Amygdala (tissue), 56 donors: ENCODE measurements around the gene LAMA1.

Experiments used
- DNase-seq, 56 donors: peaks; one replicate each; lab custom pipeline; 2025; lab: John Stamatoyannopoulos, UW

LAMA1 gene

DNA sequence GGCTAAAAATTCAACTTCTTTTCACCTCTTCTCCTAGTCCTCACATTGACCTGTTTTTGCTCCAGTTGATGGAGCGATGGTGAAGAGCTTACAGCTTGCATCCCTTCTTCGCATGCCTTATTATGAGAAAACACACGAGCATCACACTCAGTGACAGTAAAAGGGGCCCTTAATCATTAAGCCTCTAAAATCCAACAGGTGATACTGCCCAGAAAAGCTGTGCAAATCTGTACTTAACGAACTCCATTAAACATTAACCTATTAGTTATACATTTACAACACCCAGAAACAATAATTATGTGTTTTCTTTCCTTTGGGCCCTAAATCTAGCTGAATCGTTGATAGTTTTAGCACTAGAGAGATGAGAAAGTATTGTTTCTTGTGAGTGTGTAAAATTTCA is 54.8 kb downstream of the LAMA1 start:
- no peak for DNase-seq

GRCh38 chr18:7062236-7062635 is 55.4 kb downstream of the LAMA1 start:
- no peak for DNase-seq

DNA sequence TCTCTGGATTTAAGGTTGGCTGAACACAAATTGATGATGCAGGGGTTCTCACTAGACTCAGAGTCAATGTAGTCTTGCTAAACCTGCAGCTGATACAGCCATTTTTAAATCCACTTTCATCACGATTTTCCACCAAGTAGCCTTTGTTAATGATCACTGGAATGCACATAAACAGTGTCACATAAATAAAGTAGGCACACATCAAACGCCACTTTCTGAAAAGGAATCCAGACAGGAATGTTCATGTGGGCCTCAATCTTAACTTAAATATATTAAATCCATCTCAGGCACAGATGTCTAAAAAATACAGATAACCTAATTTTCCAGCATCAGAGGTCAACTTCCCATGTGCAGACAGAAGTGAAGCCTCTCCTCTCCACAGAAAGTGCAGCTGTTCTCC is 58.3 kb downstream of the LAMA1 start:
- no peak for DNase-seq

GRCh38 chr18:7056026-7056425 is 61.6 kb downstream of the LAMA1 start:
- no peak for DNase-seq

DNA sequence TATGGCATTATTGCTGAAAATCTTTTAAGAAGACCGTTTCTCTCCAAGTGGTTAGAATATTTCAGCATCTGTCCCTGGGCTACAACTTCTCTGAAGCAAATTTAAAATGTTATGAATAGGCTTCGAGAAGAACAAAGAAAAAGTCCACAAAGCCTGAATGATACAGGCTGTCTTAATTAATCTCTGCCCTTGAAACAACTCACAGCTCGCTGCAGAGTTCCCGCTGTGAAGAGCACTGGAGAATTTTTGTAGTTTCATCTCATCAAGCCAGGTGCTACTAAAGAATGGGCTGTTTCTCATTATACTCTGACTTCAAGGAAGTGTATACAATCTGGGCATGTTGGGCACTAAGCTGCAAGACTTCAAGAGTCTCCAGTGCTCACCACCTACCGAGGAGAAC is 67.6 kb downstream of the LAMA1 start:
- no peak for DNase-seq

DNA sequence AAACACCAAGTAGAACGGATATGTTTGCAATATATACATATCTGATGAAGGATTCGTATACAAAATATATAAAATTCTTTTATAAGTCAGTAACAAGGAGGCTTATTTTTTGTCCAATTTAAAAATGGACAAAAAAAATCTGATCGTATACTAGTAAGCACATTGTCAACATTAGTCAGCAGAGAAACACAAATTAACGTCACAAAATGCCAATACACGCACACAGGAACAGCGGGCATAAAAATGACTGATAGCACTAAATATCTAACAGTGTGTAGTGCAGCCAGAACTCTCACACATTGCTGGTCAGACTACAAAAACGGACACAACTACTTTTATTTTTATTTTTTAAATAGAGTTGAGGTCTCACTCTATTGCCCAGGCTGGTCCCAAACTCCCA is 69.5 kb downstream of the LAMA1 start:
- no peak for DNase-seq

GRCh38 chr18:7047336-7047735 is 70.3 kb downstream of the LAMA1 start:
- DNase-seq = no peak

- DNase-seq = peak in 28 of 56 donors; percentile 1 to 48 (median 12)
These were observed 79.2 kb downstream of the LAMA1 start for GRCh38 chr18:7038330-7038851.

DNA sequence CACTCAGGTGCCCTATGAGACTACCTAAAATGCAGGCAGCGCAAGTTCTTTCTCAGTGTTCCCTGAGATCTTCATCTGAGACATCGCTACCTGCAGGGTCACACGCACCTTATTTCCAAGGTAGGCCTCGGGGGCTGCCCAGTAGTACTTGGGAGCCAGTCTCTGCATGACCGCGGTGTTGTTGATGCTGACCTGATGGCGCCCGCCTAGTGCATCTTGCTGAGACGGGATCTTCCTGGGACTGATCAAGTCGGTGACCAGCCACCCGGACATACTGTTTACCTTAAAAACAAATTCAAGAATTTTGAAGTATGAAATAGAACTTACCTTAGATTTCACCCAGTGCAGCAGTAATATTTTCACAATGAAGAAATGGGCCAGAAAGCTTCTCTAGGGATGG is 80.1 kb downstream of the LAMA1 start:
- DNase-seq = no peak

DNA sequence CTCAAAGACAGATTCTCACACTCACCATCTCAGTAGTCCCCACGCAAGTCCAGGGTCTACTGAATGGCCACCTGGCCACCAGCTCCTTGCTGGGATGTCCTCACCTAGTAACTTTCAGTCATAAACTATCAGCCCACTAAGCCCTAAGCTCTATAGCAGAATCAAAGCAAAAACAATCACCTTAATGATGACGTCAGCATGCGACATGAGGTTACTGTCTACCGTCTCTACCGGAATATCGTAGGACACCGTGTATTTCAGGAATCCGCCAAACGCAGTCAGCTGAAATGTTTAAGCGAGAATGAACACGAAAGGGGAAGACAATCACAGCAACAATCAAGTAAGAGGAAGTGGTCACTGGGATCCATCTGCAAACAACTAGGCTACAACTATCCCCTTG is 81.8 kb downstream of the LAMA1 start:
- no peak for DNase-seq

GRCh38 chr18:7034924-7035323 is 82.7 kb downstream of the LAMA1 start:
- no peak for DNase-seq

GRCh38 chr18:7032537-7032936 is 85.1 kb downstream of the LAMA1 start:
- DNase-seq = no peak

DNA sequence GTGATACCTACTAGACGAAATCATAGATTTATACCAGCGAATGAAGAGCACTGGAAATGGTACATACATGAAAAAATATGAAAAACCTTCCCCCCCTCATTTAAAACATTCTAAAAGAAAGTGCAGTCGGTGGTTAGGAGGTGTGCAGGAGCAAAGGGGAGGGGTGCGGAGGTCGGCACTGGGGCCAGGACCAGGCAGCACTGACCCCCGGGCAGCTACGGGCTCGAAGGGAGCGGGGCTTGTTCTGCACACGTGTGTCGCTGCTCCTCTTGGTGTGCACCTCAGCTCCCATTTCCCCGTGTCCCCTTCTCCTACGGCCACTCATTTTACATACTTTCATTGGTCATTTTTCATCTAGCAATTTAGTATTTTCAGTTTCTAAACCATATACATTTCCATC is 89.0 kb downstream of the LAMA1 start:
- DNase-seq = no peak

GRCh38 chr18:7025194-7025593 is 92.4 kb downstream of the LAMA1 start:
- DNase-seq = no peak

DNA sequence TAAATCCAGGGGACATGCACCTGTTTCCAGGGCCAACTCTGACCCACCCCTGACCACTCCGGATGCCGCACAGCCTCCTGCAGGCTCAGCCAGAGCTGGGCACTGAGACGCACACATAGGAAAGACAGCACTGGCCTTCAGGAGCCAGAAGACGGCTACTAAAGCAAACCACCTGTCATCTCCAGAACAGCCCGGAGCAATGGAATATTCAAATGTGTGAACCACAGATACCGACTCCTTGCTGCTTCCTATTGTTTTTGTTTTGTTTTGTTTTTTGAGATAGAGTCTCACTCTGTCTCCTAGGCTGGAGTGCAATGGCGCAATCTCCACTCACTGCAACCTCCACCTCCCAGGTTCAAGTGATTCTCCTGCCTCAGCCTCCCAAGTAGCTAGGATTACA is 94.0 kb downstream of the LAMA1 start:
- no peak for DNase-seq

- DNase-seq = no peak
These were observed 94.5 kb downstream of the LAMA1 start for GRCh38 chr18:7023063-7023580.

- no peak for DNase-seq
These were observed 95.4 kb downstream of the LAMA1 start for GRCh38 chr18:7021994-7022840.

DNA sequence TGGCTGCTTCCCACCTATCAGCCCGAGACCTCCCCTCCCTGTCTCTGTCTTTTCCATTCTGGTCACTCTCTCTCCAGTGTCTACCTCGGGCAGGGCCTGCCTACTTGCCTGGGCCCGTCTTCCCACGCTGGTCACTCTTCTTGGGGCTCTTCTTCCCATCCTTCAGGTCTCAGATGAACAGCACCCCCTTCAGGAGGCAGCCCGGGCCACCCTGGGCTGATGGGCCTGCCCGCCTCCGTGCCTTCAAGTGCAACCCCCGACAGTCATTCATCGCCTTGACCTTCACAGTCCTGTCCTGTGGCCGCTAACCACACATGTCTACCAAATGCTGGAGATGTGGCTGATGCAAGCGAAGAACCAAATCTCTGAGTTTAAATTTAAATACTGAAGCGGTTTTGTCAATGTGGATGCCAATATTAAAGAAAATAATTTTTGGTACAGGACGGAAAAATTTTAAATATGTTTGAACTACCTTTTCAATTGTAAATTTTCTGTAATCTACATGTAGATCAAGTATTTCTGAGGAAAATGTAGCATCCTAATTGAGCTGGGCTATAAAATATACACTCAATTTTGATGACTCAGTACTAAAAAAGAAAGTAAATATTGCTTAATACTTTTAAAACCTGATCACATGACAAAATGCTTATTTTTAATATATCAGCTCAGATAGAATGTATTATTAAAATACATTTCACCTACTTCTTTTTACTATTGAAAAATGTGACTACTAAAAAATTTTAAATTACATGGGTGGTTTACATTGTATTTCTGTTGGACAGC is 96.4 kb downstream of the LAMA1 start:
- DNase-seq = no peak

- no peak for DNase-seq
These were observed 100.6 kb downstream of the LAMA1 start for GRCh38 chr18:7017013-7017412.

GRCh38 chr18:7011142-7011541 is 106.5 kb downstream of the LAMA1 start:
- DNase-seq = no peak

- DNase-seq = no peak
These were observed 113.6 kb downstream of the LAMA1 start for GRCh38 chr18:7004009-7004408.
